GM12874 (cell line): ENCODE measurements around the gene GCK.

ENCODE experiments used
- CTCF ChIP-seq: IDR thresholded peaks from 2 replicates; pipeline ENCODE4 v1.5.1; 2011; ENCODE audit warnings: low read depth, mild to moderate bottlenecking, control low read depth, low read length, moderate library complexity; ENCODE audit not compliant: insufficient read depth

Gene GCK

DNA sequence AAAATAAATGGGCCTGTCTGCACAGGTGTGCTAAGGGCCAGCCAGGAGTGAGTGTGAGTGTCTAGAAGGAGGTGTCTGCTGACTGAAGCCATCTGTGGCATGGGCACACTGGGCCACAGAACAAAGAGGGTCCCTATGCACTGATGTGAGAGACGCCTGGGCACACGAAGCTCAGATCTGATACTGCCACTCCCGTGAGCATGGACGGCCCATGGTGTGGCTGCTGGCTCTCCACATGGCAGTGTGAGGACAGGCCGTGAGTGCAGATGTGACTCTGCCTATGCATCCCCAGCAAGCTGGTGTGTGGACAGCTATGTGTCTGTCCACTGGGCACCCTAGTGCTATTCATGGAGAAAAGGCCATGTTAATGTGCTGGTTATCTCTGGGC, 35.3 kb downstream of the GCK start:
- TF ChIP-seq CTCF = no peak

DNA sequence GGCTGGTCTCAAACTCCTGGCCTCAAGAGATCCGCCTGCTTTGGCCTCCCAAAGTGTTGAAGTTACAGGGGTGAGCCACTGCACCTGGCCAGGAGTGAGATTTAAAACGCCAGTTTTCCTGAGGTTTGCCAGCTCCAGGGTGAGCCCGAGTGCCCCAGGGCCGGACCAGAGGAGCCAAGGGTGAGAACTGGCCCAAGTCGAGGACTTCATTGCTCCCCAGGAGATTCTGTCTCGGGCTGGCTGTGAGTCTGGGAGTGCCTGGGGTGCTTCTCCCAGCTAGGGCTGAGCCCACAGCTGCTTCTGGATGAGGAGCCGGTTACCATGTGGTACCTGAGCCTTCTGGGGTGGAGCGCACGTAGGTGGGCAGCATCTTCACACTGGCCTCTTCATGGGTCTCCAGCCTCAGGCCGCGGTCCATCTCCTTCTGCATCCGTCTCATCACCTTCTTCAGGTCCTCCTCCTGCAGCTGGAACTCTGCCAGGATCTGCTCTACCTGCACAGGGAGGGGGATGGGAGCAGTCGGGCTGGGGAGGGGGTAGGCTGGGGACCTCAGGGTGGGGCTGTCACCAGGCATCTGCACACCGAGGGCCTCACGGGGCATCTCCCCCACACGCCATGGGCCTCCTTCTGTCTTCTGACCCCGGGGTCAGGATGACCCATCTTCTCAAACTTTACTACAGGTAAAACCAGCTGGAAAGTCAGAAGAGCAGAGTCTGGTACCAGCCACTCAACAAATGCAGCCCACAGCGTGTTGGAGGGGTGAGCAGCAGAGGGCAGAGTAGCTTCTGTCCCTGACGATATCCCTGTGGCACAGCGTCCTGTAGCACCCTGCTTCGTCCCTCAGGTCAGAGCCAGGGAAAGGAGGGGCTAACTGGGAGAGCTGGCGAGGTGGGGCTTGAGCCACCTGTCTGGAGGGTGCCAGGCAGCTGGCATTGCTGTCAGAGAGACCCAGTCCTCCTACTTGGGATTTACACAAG, 36.0 kb downstream of the GCK start:
- no peak for TF ChIP-seq CTCF

GRCh38 chr7:44151956-44152355, 37.3 kb downstream of the GCK start:
- no peak for TF ChIP-seq CTCF

- no peak for TF ChIP-seq CTCF
These were observed 38.0 kb downstream of the GCK start for GRCh38 chr7:44150966-44151941.

DNA sequence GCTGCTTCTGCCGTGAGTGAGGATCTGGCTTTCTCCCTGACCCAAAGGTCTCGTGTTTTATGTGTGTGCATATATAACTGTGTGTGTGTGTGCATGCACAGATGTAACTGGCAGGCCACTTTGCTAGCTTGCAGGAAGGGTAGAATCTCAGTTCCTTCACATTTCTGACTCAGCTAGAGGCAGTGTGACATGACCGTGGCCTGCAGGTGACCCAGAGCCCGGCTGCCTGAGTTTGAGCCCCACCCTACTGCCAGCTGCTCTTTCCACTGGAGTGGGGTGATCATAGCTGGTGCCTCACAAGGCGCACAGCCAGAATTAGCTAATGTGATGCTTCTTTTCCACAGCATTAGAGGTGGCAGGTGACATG, 38.8 kb downstream of the GCK start:
- TF ChIP-seq CTCF = no peak

DNA sequence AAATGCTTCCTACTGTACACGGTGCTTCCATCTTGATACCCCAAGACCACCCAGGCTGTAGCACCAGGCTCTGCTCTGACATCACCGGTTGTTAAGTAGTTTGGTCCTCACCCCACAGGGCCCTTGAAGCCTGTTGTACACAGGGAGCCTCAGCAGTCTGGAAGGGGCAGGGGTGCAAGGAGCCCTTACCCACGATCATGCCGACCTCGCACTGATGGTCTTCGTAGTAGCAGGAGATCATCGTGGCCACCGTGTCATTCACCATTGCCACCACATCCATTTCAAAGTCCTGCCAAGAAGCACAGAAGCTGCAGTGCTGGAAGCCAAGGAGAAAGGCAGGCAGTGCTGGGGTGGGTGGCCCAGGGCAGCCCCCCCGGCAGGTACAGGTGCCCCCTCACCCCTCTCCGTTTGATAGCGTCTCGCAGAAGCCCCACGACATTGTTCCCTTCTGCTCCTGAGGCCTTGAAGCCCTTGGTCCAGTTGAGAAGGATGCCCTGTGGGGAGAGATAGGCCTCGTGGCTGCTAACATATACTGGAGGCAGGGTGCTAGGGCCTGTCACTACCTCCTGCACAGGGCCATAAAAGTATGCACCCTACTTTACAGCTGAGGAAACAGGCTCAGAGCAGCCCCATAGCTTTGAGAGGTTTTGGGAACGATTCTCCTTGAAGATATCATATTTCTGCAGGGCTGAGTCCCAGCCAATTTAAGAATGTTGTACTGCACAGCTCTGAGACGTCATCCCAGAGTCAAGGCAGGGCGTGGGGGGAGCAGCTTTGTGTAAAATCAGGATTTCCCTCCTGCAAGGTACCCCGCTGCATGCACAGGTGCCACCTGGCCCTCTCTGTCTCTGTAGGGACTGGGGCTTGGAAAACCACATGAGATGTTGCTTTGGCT, 39.4 kb downstream of the GCK start:
- TF ChIP-seq CTCF = no peak
